Adrenal gland (tissue), 12 donors: Measurements from ENCODE around the gene PHC2. TPM values are rescaled to one million over a fixed set of nuclear protein-coding genes. Genes with fewer than 3 reads are reported as not detected.

Experiments
- DNase-seq, 7 donors: peaks; one replicate each; pipeline ENCODE4 v3.0.0-alpha.2; 2019 to 2020
- H3K27ac ChIP-seq, 5 donors: fragments of 200-600 bp; sonication (generic) in 4 of 5; 1 replicate in 3 of 5; 2 replicates in 2 of 5; pipeline versions ENCODE4 v1.5.1 to v1.8.0; 2016 to 2020; ENCODE audit warnings: mild to moderate bottlenecking in 1 of 5
- H3K27me3 ChIP-seq: fragments of 200-600 bp; 2 replicates; pipeline ENCODE4 v1.8.0; 2021
- H3K36me3 ChIP-seq, 2 donors: fragments of 200-600 bp; replicated peaks in 1 of 2; 1 replicate in 1 of 2; 2 replicates in 1 of 2; pipeline versions ENCODE4 v1.5.1 to v1.8.0; 2018 to 2022
- H3K4me1 ChIP-seq, 2 donors: fragments of 200-600 bp; replicated peaks in 1 of 2; 1 replicate in 1 of 2; 2 replicates in 1 of 2; pipeline versions ENCODE4 v1.5.1 to v1.8.0; 2018 to 2021
- H3K4me3 ChIP-seq, 4 donors: fragments of 200-600 bp; sonication (generic) in 3 of 4; one replicate each; pipeline ENCODE4 v1.5.1; 2016 to 2018
- H3K9me3 ChIP-seq, 3 donors: fragments of 200-600 bp; sonication (generic) in 1 of 3; replicated peaks in 1 of 3; 1 replicate in 2 of 3; 2 replicates in 1 of 3; pipeline versions ENCODE4 v1.5.1 to v1.8.0; 2016 to 2021
- CTCF ChIP-seq, 6 experiments: fragments of 450-650 bp in 4 of 6; fragments of 200-600 bp in 2 of 6; sonication (generic) in 1 of 6; IDR thresholded peaks; 1 replicate in 5 of 6; 2 replicates in 1 of 6; pipeline versions ENCODE4 v1.5.1 to v1.8.0; 2016 to 2021; ENCODE audit warnings: antibody characterized with exemption in 6 of 6, mild to moderate bottlenecking in 2 of 6, moderate library complexity in 1 of 6
- POLR2A ChIP-seq, 2 donors: fragments of 450-650 bp; IDR thresholded peaks; one replicate each; pipeline ENCODE4 v1.6.1; 2017; ENCODE audit warnings: antibody characterized with exemption in 2 of 2, mild to moderate bottlenecking in 2 of 2, moderate library complexity in 1 of 2
- WGBS, 4 donors: extraction: QIAGEN DNeasy Blood & Tissue Kit in 2 of 4; methylation state at CpG; one replicate each; pipeline versions ENCODE4 v1.1.5 to v1.1.7; 2013 to 2017; 5-methylcytosine and 5-hydroxymethylcytosine counted together
- intact Hi-C, 2 donors: fragments of 100-400 bp; cut with DNase I; formaldehyde crosslinking; loops; one replicate each; pipeline versions ENCODE4 v1.14.1 to v1.15.0; 2022 to 2023
- polyA plus RNA-seq, 3 donors: library from polyadenylated mRNA; stranded (reverse); fragments of 200-250 nt in 2 of 3; fragments of 350-450 nt in 1 of 3; fragmentation: Illumina TruSeq in 1 of 3; extraction: RNeasy Lipid Tissue Mini Kit (QIAGEN cat#74804) in 1 of 3; gene quantifications; one replicate each; pipeline ENCODE4 v1.2.3, GENCODE V29; 2013 to 2014
- total RNA-seq, 9 donors: library from RNA; depleted of rRNA in 4 of 9; stranded (reverse); fragments of >200 nt in 4 of 9; fragments of 120-200 nt in 1 of 9; fragmentation: NEBNext Ultra II Directional in 1 of 9; extraction: Animal tissue kit (Norgen Biotek cat#: 25700) in 1 of 9; gene quantifications; one replicate each; pipeline versions ENCODE4 v1.1.0 to v1.2.4, GENCODE V29; 2013 to 2023
- donor health status: healthy with polysubstance abuse.
- donor health status: Bipolar disorder and iron deficiency.
- donor health status: DM: yes; HTN: yes; CAD: no.
- donor health status: DM: no; HTN: no; CAD: no.
- donor health status: DM: no; HTN: no; CAD: no.
- donor health status: DM: yes; HTN: yes; CAD: no.

The PHC2 gene
- total and polyA plus RNA-seq, 12 donors = 24.9 to 164 (median 112) TPM

GRCh38 chr1:33424205-33424604 lies 6.7 kb downstream of the PHC2 start:
- H3K9me3 ChIP-seq = no peaks in the 10 kb centered on the region
- peaks cover 24 to 71% of the 10 kb centered on the region in 2 donors for H3K4me1 ChIP-seq
- H3K4me3 ChIP-seq = no peak overlapping the region
- H3K27me3 ChIP-seq = no peaks in the 10 kb centered on the region
- no peak for DNase-seq
- WGBS, 4 donors = 49 to 67% (median 56%) methylated on average over 4 of the region's 4 CpGs
- TF ChIP-seq CTCF (IDR thresholded peaks at IDR 0.05) (no peak), POLR2A (IDR thresholded peaks at IDR 0.05) (no peak)
- peak overlapping the region in 3 of 5 donors; percentile 50 to 75 (median 55) for H3K27ac ChIP-seq
- intact Hi-C loops = no loop called here
- H3K36me3 ChIP-seq = no peaks in the 10 kb centered on the region

- intact Hi-C loops = no loop called here
- Histone ChIP-seq H3K36me3 (no peaks in the 10 kb centered on the region), H3K27me3 (no peaks in the 10 kb centered on the region), H3K27ac (peak overlapping the region in 3 of 5 donors; percentile 0 to 35 (median 23)), H3K4me1 (peaks cover 22 to 43% of the 10 kb centered on the region in 2 donors), H3K9me3 (peaks cover 0 to 20% (median 9%) of the 10 kb centered on the region in 3 donors), H3K4me3 (no peak overlapping the region)
- DNase-seq = no peak
- WGBS, 4 donors = 53 to 64% (median 55%) methylated on average over 7 of the region's 7 CpGs
- TF ChIP-seq POLR2A (IDR thresholded peaks at IDR 0.05) (no peak), CTCF (IDR thresholded peaks at IDR 0.05) (no peak)
Observed at GRCh38 chr1:33420870-33421775, 9.8 kb downstream of the PHC2 start.

- Histone ChIP-seq H3K27ac (no peak overlapping the region), H3K4me1 (peaks cover 16 to 25% of the 10 kb centered on the region in 2 donors), H3K4me3 (no peak overlapping the region), H3K9me3 (peaks cover 0 to 28% (median 16%) of the 10 kb centered on the region in 3 donors), H3K36me3 (no peaks in the 10 kb centered on the region), H3K27me3 (no peaks in the 10 kb centered on the region)
- intact Hi-C loops = no loop called here
- no peak for DNase-seq
- TF ChIP-seq CTCF (IDR thresholded peaks at IDR 0.05) = no peak
- 96 to 100% (median 100%) methylated on average over 1 of the region's 1 CpG for WGBS, 4 donors
Observed at GRCh38 chr1:33418811-33419210, 12.1 kb downstream of the PHC2 start.

- intact Hi-C loops = no loop called here
- H3K27me3 ChIP-seq = no peaks in the 10 kb centered on the region
- H3K9me3 ChIP-seq = peaks cover 0 to 28% (median 16%) of the 10 kb centered on the region in 3 donors
- H3K4me3 ChIP-seq = no peak overlapping the region
- 85 to 98% (median 88%) methylated on average over 5 of the region's 5 CpGs for WGBS, 4 donors
- DNase-seq = no peak
- no peak overlapping the region for H3K27ac ChIP-seq
- H3K4me1 ChIP-seq = peaks cover 0 to 11% of the 10 kb centered on the region in 2 donors
- TF ChIP-seq CTCF (IDR thresholded peaks at IDR 0.05) = no peak
- TF ChIP-seq POLR2A (IDR thresholded peaks at IDR 0.05) = no peak
- H3K36me3 ChIP-seq = no peaks in the 10 kb centered on the region
Observed at GRCh38 chr1:33414879-33415278, 16.0 kb downstream of the PHC2 start.
